ENCODE measurements around the gene TUBA4B.
A peak's percentile ranks its signal among the peaks of the same experiment; 100 is the strongest.

The TUBA4B gene

GRCh38 chr2:219278655-219279150 is 25.7 kb downstream of the TUBA4B start:
- peak; percentile 36 for DNase-seq (ENCODE audit: low read depth)
- TF ChIP-seq CTCF (IDR thresholded peaks at IDR 0.05; ENCODE audit: insufficient read depth, low read depth, low read length, missing control alignments): no peak
- H3K4me3 ChIP-seq (ENCODE audit: low read depth, low read length): peak overlapping the region; percentile 47

- DNase-seq (ENCODE audit: low read depth): peak; percentile 99
- peak within 1 kb of the TSS; percentile 75 for H3K4me3 ChIP-seq (ENCODE audit: low read depth, low read length)
- no peak for TF ChIP-seq CTCF (IDR thresholded peaks at IDR 0.05; ENCODE audit: insufficient read depth, low read depth, low read length, missing control alignments)
Measured at GRCh38 chr2:219279151-219279915, 26.3 kb downstream of the TUBA4B start, which contains the start of gene DNAJB2. DNAJB2 (plus strand) TSS chr2:219279366; CDS start chr2:219279834, 468 bp downstream.

- TF ChIP-seq CTCF (IDR thresholded peaks at IDR 0.05; ENCODE audit: insufficient read depth, low read depth, low read length, missing control alignments): peak; percentile 29
- DNase-seq (ENCODE audit: low read depth): no peak
- peak overlapping the region; percentile 75 for H3K4me3 ChIP-seq (ENCODE audit: low read depth, low read length)
Measured at GRCh38 chr2:219279916-219280516, 27.0 kb downstream of the TUBA4B start.

- H3K4me3 ChIP-seq (ENCODE audit: low read depth, low read length): no peak overlapping the region
- no peak for DNase-seq (ENCODE audit: low read depth)
- no peak for TF ChIP-seq CTCF (IDR thresholded peaks at IDR 0.05; ENCODE audit: insufficient read depth, low read depth, low read length, missing control alignments)
Measured at GRCh38 chr2:219280651-219281050, 27.6 kb downstream of the TUBA4B start.

GRCh38 chr2:219281588-219281987 is 28.5 kb downstream of the TUBA4B start:
- DNase-seq (ENCODE audit: low read depth): no peak
- TF ChIP-seq CTCF (IDR thresholded peaks at IDR 0.05; ENCODE audit: insufficient read depth, low read depth, low read length, missing control alignments): no peak
- H3K4me3 ChIP-seq (ENCODE audit: low read depth, low read length): no peak overlapping the region

GRCh38 chr2:219282375-219282774 is 29.3 kb downstream of the TUBA4B start:
- no peak for TF ChIP-seq CTCF (IDR thresholded peaks at IDR 0.05; ENCODE audit: insufficient read depth, low read depth, low read length, missing control alignments)
- H3K4me3 ChIP-seq (ENCODE audit: low read depth, low read length): no peak overlapping the region
- no peak for DNase-seq (ENCODE audit: low read depth)
